Measurements from ENCODE around the gene ATG7.
"Not testable (repeated sequence)": the region's sequence is repeated elsewhere in the genome, so short reads cannot be mapped to it uniquely, and the experiment has no call there.

ATG7 gene

GRCh38 chr3:11567516-11568467 is 295.6 kb downstream of the ATG7 start:
- no peak overlapping the region for H3K4me3 ChIP-seq (ENCODE audit: low read depth, low read length)
- no peak for TF ChIP-seq CTCF (IDR thresholded peaks at IDR 0.05; ENCODE audit: borderline replicate concordance, insufficient read depth, low read depth, low read length)

GRCh38 chr3:11568503-11569155 is 296.4 kb downstream of the ATG7 start:
- no peak for TF ChIP-seq CTCF (IDR thresholded peaks at IDR 0.05; ENCODE audit: borderline replicate concordance, insufficient read depth, low read depth, low read length)
- no peak overlapping the region for H3K4me3 ChIP-seq (ENCODE audit: low read depth, low read length)

- H3K4me3 ChIP-seq (ENCODE audit: low read depth, low read length): no peak overlapping the region
Measured at GRCh38 chr3:11569156-11569741, 297.1 kb downstream of the ATG7 start.

GRCh38 chr3:11570251-11570650 is 298.1 kb downstream of the ATG7 start:
- no peak overlapping the region for H3K4me3 ChIP-seq (ENCODE audit: low read depth, low read length)
- TF ChIP-seq CTCF (IDR thresholded peaks at IDR 0.05; ENCODE audit: borderline replicate concordance, insufficient read depth, low read depth, low read length): no peak

More at GRCh38 chr3:11569156-11569741, 297.1 kb downstream of the ATG7 start:
- TF ChIP-seq CTCF (IDR thresholded peaks at IDR 0.05; ENCODE audit: borderline replicate concordance, insufficient read depth, low read depth, low read length): no peak

GRCh38 chr3:11570789-11571495 is 298.7 kb downstream of the ATG7 start:
- no peak for TF ChIP-seq CTCF (IDR thresholded peaks at IDR 0.05; ENCODE audit: borderline replicate concordance, insufficient read depth, low read depth, low read length)
- H3K4me3 ChIP-seq (ENCODE audit: low read depth, low read length): no peak overlapping the region

GRCh38 chr3:11572660-11573059 is 300.5 kb downstream of the ATG7 start:
- H3K4me3 ChIP-seq (ENCODE audit: low read depth, low read length): not testable (repeated sequence)
